Brain microvascular endothelial cell (primary cell): ENCODE measurements around the gene IFI44L.

Experiments
- DNase-seq: peaks from one replicate; pipeline ENCODE4 v3.0.0-alpha.2; 2020
- H3K27ac ChIP-seq: fragments of 250-450 bp; sonication (Bioruptor Pico); 2 replicates; pipeline ENCODE4 v1.5.1; 2020; ENCODE audit warnings: mild to moderate bottlenecking, moderate library complexity
- H3K27me3 ChIP-seq: fragments of 250-450 bp; sonication (Bioruptor Pico); replicated peaks from 2 replicates; pipeline ENCODE4 v1.5.1; 2020; ENCODE audit warnings: mild to moderate bottlenecking
- H3K36me3 ChIP-seq: fragments of 250-450 bp; sonication (Bioruptor Pico); replicated peaks from 2 replicates; pipeline ENCODE4 v1.5.1; 2020; ENCODE audit warnings: mild to moderate bottlenecking
- H3K4me3 ChIP-seq: 2 replicates; pipeline ENCODE4 v1.5.1; 2011; ENCODE audit warnings: low read depth, mild to moderate bottlenecking, control low read depth, low read length, moderate library complexity
- CTCF ChIP-seq: IDR thresholded peaks from 2 replicates; pipeline ENCODE4 v1.5.1; 2011; ENCODE audit warnings: low read depth, mild to moderate bottlenecking, moderate library complexity, low read length, control low read depth, inconsistent platforms; ENCODE audit errors: missing control alignments
- in situ Hi-C: cut with HindIII; loops from 2 replicates; pipeline ENCODE4 v1.10.0; 2017; ENCODE audit warnings: low sequenced_read_pairs, low pct_ligation_motif_present

Gene IFI44L

GRCh38 chr1:78677788-78678187 is 57.5 kb downstream of the IFI44L start:
- in situ Hi-C loops: no loop called here

GRCh38 chr1:78678324-78678723 is 58.1 kb downstream of the IFI44L start:
- Histone ChIP-seq H3K4me3 (no peak overlapping the region), H3K27me3 (no peaks in the 10 kb centered on the region), H3K36me3 (no peaks in the 10 kb centered on the region), H3K27ac (no peak overlapping the region)
- no peak for TF ChIP-seq CTCF
- in situ Hi-C loops: no loop called here
- DNase-seq: no peak

More at GRCh38 chr1:78677788-78678187, 57.5 kb downstream of the IFI44L start:
- TF ChIP-seq CTCF: no peak
- Histone ChIP-seq H3K27ac (no peak overlapping the region), H3K36me3 (no peaks in the 10 kb centered on the region), H3K4me3 (no peak overlapping the region), H3K27me3 (no peaks in the 10 kb centered on the region)
- no peak for DNase-seq

GRCh38 chr1:78681265-78681664 is 61.0 kb downstream of the IFI44L start:
- TF ChIP-seq CTCF: no peak
- DNase-seq: no peak
- Histone ChIP-seq H3K4me3 (no peak overlapping the region), H3K27me3 (no peaks in the 10 kb centered on the region), H3K36me3 (no peaks in the 10 kb centered on the region), H3K27ac (no peak overlapping the region)
- in situ Hi-C loops: no loop called here

GRCh38 chr1:78682496-78682895 is 62.2 kb downstream of the IFI44L start:
- Histone ChIP-seq H3K27me3 (no peaks in the 10 kb centered on the region), H3K36me3 (no peaks in the 10 kb centered on the region), H3K4me3 (no peak overlapping the region), H3K27ac (no peak overlapping the region)
- in situ Hi-C loops: no loop called here
- no peak for DNase-seq
- no peak for TF ChIP-seq CTCF

- Histone ChIP-seq H3K36me3 (no peaks in the 10 kb centered on the region), H3K4me3 (no peak overlapping the region), H3K27me3 (no peaks in the 10 kb centered on the region), H3K27ac (no peak overlapping the region)
- no peak for TF ChIP-seq CTCF
- in situ Hi-C loops: no loop called here
- no peak for DNase-seq
These were observed 62.8 kb downstream of the IFI44L start for GRCh38 chr1:78683079-78683478.

- H3K36me3 ChIP-seq: no peaks in the 10 kb centered on the region
- no peak overlapping the region for H3K4me3 ChIP-seq
- in situ Hi-C loops: no loop called here
- DNase-seq: no peak
- TF ChIP-seq CTCF: no peak
- no peaks in the 10 kb centered on the region for H3K27me3 ChIP-seq
- no peak overlapping the region for H3K27ac ChIP-seq
These were observed 67.1 kb downstream of the IFI44L start for GRCh38 chr1:78687315-78687714.
